Measurements from ENCODE around the gene PPP1R9B. TPM values are rescaled to one million over a fixed set of nuclear protein-coding genes. Genes with fewer than 3 reads are reported as not detected.
A peak's percentile ranks its signal among the peaks of the same experiment; 100 is the strongest.

The PPP1R9B gene
- total RNA-seq, 2 donors from 2014 or later: 82.9 to 111 TPM

- H3K27ac Mint-ChIP-seq: peak overlapping the region; percentile 84
- no peaks in the 10 kb centered on the region for H3K27me3 Mint-ChIP-seq
- peak overlapping the region; percentile 98 for H3K4me3 Mint-ChIP-seq
- no peaks in the 10 kb centered on the region for H3K9me3 ChIP-seq (ENCODE audit: control insufficient read depth, low read length, poor library complexity, severe bottlenecking)
- H3K36me3 Mint-ChIP-seq (ENCODE audit: low read depth): peaks cover 6% of the 10 kb centered on the region
- DNase-seq (peak; percentile 79 to 82 (median 80)), ATAC-seq (peak; percentile 77)
- H3K4me1 Mint-ChIP-seq: peaks cover 23% of the 10 kb centered on the region
Observed at GRCh38 chr17:50151041-50151936, 812 bp upstream of the PPP1R9B start.

GRCh38 chr17:50149417-50150353, 792 bp downstream of the PPP1R9B start:
- peaks cover 36% of the 10 kb centered on the region for H3K4me1 Mint-ChIP-seq
- peak; percentile 29 for ATAC-seq
- H3K4me3 Mint-ChIP-seq: peak overlapping the region; percentile 98
- H3K9me3 ChIP-seq (ENCODE audit: control insufficient read depth, low read length, poor library complexity, severe bottlenecking): no peaks in the 10 kb centered on the region
- peaks cover 6% of the 10 kb centered on the region for H3K36me3 Mint-ChIP-seq (ENCODE audit: low read depth)
- H3K27me3 Mint-ChIP-seq: no peaks in the 10 kb centered on the region
- H3K27ac Mint-ChIP-seq: peak overlapping the region; percentile 98
- peak; percentile 51 to 61 (median 56) for DNase-seq

- ATAC-seq (no peak), DNase-seq (no peak)
- H3K36me3 Mint-ChIP-seq (ENCODE audit: low read depth): peaks cover 11% of the 10 kb centered on the region
- no peaks in the 10 kb centered on the region for H3K9me3 ChIP-seq (ENCODE audit: control insufficient read depth, low read length, poor library complexity, severe bottlenecking)
- peaks cover 42% of the 10 kb centered on the region for H3K4me1 Mint-ChIP-seq
- no peaks in the 10 kb centered on the region for H3K27me3 Mint-ChIP-seq
- H3K27ac Mint-ChIP-seq: peak overlapping the region; percentile 98
- peak overlapping the region; percentile 98 for H3K4me3 Mint-ChIP-seq
Observed at GRCh38 chr17:50149091-50149416, 1.4 kb downstream of the PPP1R9B start.

GRCh38 chr17:50148226-50149090, 2.0 kb downstream of the PPP1R9B start:
- no peaks in the 10 kb centered on the region for H3K9me3 ChIP-seq (ENCODE audit: control insufficient read depth, low read length, poor library complexity, severe bottlenecking)
- peak overlapping the region; percentile 98 for H3K27ac Mint-ChIP-seq
- ATAC-seq: peak; percentile 31
- H3K36me3 Mint-ChIP-seq (ENCODE audit: low read depth): peaks cover 11% of the 10 kb centered on the region
- peaks cover 48% of the 10 kb centered on the region for H3K4me1 Mint-ChIP-seq
- H3K4me3 Mint-ChIP-seq: peak overlapping the region; percentile 98
- DNase-seq: peak; percentile 46 to 76 (median 62)
- H3K27me3 Mint-ChIP-seq: no peaks in the 10 kb centered on the region

- H3K4me1 Mint-ChIP-seq: peaks cover 53% of the 10 kb centered on the region
- H3K27me3 Mint-ChIP-seq: no peaks in the 10 kb centered on the region
- H3K36me3 Mint-ChIP-seq (ENCODE audit: low read depth): peaks cover 14% of the 10 kb centered on the region
- H3K27ac Mint-ChIP-seq: peak overlapping the region; percentile 98
- no peak for DNase-seq
- H3K4me3 Mint-ChIP-seq: peak overlapping the region; percentile 98
- H3K9me3 ChIP-seq (ENCODE audit: control insufficient read depth, low read length, poor library complexity, severe bottlenecking): no peaks in the 10 kb centered on the region
- no peak for ATAC-seq
Observed at GRCh38 chr17:50147841-50148225, 2.6 kb downstream of the PPP1R9B start.

GRCh38 chr17:50146927-50147665, 3.4 kb downstream of the PPP1R9B start:
- no peak for ATAC-seq
- H3K4me1 Mint-ChIP-seq: peaks cover 58% of the 10 kb centered on the region
- H3K9me3 ChIP-seq (ENCODE audit: control insufficient read depth, low read length, poor library complexity, severe bottlenecking): no peaks in the 10 kb centered on the region
- peaks cover 17% of the 10 kb centered on the region for H3K36me3 Mint-ChIP-seq (ENCODE audit: low read depth)
- no peak for DNase-seq
- H3K27me3 Mint-ChIP-seq: no peaks in the 10 kb centered on the region
- peak overlapping the region; percentile 98 for H3K4me3 Mint-ChIP-seq
- H3K27ac Mint-ChIP-seq: peak overlapping the region; percentile 98

GRCh38 chr17:50146230-50146926, 4.1 kb downstream of the PPP1R9B start:
- DNase-seq (no peak), ATAC-seq (no peak)
- Mint-ChIP-seq H3K4me1 (peaks cover 62% of the 10 kb centered on the region), H3K4me3 (peak overlapping the region; percentile 98), H3K27ac (peak overlapping the region; percentile 98), H3K36me3 (ENCODE audit: low read depth) (peaks cover 21% of the 10 kb centered on the region), H3K27me3 (no peaks in the 10 kb centered on the region)
- no peaks in the 10 kb centered on the region for H3K9me3 ChIP-seq (ENCODE audit: control insufficient read depth, low read length, poor library complexity, severe bottlenecking)

- Mint-ChIP-seq H3K4me3 (peak overlapping the region; percentile 98), H3K27ac (peak overlapping the region; percentile 98), H3K27me3 (no peaks in the 10 kb centered on the region), H3K4me1 (peaks cover 66% of the 10 kb centered on the region), H3K36me3 (ENCODE audit: low read depth) (peaks cover 21% of the 10 kb centered on the region)
- no peaks in the 10 kb centered on the region for H3K9me3 ChIP-seq (ENCODE audit: control insufficient read depth, low read length, poor library complexity, severe bottlenecking)
- ATAC-seq (no peak), DNase-seq (no peak)
Observed at GRCh38 chr17:50145532-50146229, 4.8 kb downstream of the PPP1R9B start.

GRCh38 chr17:50144845-50145531, 5.5 kb downstream of the PPP1R9B start:
- H3K9me3 ChIP-seq (ENCODE audit: control insufficient read depth, low read length, poor library complexity, severe bottlenecking): no peaks in the 10 kb centered on the region
- H3K27me3 Mint-ChIP-seq: no peaks in the 10 kb centered on the region
- peak overlapping the region; percentile 91 for H3K27ac Mint-ChIP-seq
- peaks cover 21% of the 10 kb centered on the region for H3K36me3 Mint-ChIP-seq (ENCODE audit: low read depth)
- H3K4me1 Mint-ChIP-seq: peaks cover 73% of the 10 kb centered on the region
- ATAC-seq: no peak
- no peak for DNase-seq
- H3K4me3 Mint-ChIP-seq: peak overlapping the region; percentile 98

GRCh38 chr17:50144355-50144754, 6.1 kb downstream of the PPP1R9B start:
- peak overlapping the region; percentile 91 for H3K27ac Mint-ChIP-seq
- no peak for DNase-seq
- H3K9me3 ChIP-seq (ENCODE audit: control insufficient read depth, low read length, poor library complexity, severe bottlenecking): no peaks in the 10 kb centered on the region
- H3K36me3 Mint-ChIP-seq (ENCODE audit: low read depth): peaks cover 21% of the 10 kb centered on the region
- no peak for ATAC-seq
- peaks cover 80% of the 10 kb centered on the region for H3K4me1 Mint-ChIP-seq
- H3K27me3 Mint-ChIP-seq: no peaks in the 10 kb centered on the region
- H3K4me3 Mint-ChIP-seq: peak overlapping the region; percentile 67

All from T-helper 17 cell (primary cell).